ENCODE data around the gene COPS7A. TPM values are rescaled to one million over a fixed set of nuclear protein-coding genes. Genes with fewer than 3 reads are reported as not detected.

Gene COPS7A
- total RNA-seq, 1 donor from 2014 or later = 59.3 TPM

Other genes starting within 250 kb of the COPS7A start
- gene MRPL51, start 230.8 kb upstream of the COPS7A start, total RNA-seq = 169 to 201 TPM (median 170 TPM) in 3 replicates
- 23.0 to 27.7 TPM (median 25.0 TPM) in 3 replicates for gene NCAPD2, start 229.9 kb upstream of the COPS7A start, total RNA-seq
- 2,133 to 3,148 TPM (median 3,067 TPM) in 3 replicates for gene GAPDH, start 189.5 kb upstream of the COPS7A start, total RNA-seq
- 29.0 to 29.5 TPM (median 29.2 TPM) in 3 replicates for gene IFFO1, start 168.0 kb upstream of the COPS7A start, total RNA-seq
- 27.1 to 39.3 TPM (median 32.5 TPM) in 3 replicates for gene NOP2, start 155.8 kb upstream of the COPS7A start, total RNA-seq
- gene CHD4, start 116.7 kb upstream of the COPS7A start, total RNA-seq = 227 to 242 TPM (median 231 TPM) in 3 replicates
- 0.41 to 0.57 TPM (median 0.48 TPM) in 3 replicates for gene LPAR5, start 88.1 kb upstream of the COPS7A start, total RNA-seq
- 0.37 to 0.74 TPM (median 0.41 TPM) in 3 replicates for gene ACRBP, start 76.6 kb upstream of the COPS7A start, total RNA-seq
- 32.9 to 38.5 TPM (median 37.5 TPM) in 3 replicates for gene ING4, start 60.9 kb upstream of the COPS7A start, total RNA-seq
- gene ZNF384, start 34.7 kb upstream of the COPS7A start, total RNA-seq = 50.7 to 56.2 TPM (median 55.1 TPM) in 3 replicates
- gene PIANP, start 23.2 kb upstream of the COPS7A start, total RNA-seq = 3.2 to 9.3 TPM (median 4.4 TPM) in 3 replicates
- 161 to 172 TPM (median 163 TPM) in 3 replicates for gene MLF2, start 29.1 kb downstream of the COPS7A start, total RNA-seq
- 413 to 493 TPM (median 463 TPM) in 3 replicates for gene PTMS, start 42.3 kb downstream of the COPS7A start, total RNA-seq
- 0.56 to 1.7 TPM (median 1.0 TPM) in 3 replicates for gene LAG3, start 48.5 kb downstream of the COPS7A start, total RNA-seq
- gene CD4, start 65.5 kb downstream of the COPS7A start, total RNA-seq = 0.70 to 1.2 TPM (median 0.72 TPM) in 3 replicates
- 3.2 to 4.6 TPM (median 4.2 TPM) in 3 replicates for gene GPR162, start 97.8 kb downstream of the COPS7A start, total RNA-seq
- gene P3H3, start 104.4 kb downstream of the COPS7A start, total RNA-seq = 109 to 116 TPM (median 114 TPM) in 3 replicates
- 10.2 to 11.5 TPM (median 10.9 TPM) in 3 replicates for gene GNB3, start 116.9 kb downstream of the COPS7A start, total RNA-seq
- 4.1 to 7.5 TPM (median 5.6 TPM) in 3 replicates for gene CDCA3, start 127.2 kb downstream of the COPS7A start, total RNA-seq
- 103 to 147 TPM (median 106 TPM) in 3 replicates for gene USP5, start 128.1 kb downstream of the COPS7A start, total RNA-seq
- gene TPI1, start 143.5 kb downstream of the COPS7A start, total RNA-seq = 430 to 562 TPM (median 551 TPM) in 3 replicates
- gene SPSB2, start 149.3 kb downstream of the COPS7A start, total RNA-seq = 7.6 to 11.8 TPM (median 7.9 TPM) in 3 replicates
- gene LRRC23, start 180.8 kb downstream of the COPS7A start, total RNA-seq = 6.3 to 9.3 TPM (median 7.6 TPM) in 3 replicates
- 22.2 to 60.8 TPM (median 58.6 TPM) in 3 replicates for gene ENO2, start 190.5 kb downstream of the COPS7A start, total RNA-seq
- 103 to 110 TPM (median 106 TPM) in 3 replicates for gene ATN1, start 203.9 kb downstream of the COPS7A start, total RNA-seq
- gene RNU7-1, start 219.8 kb downstream of the COPS7A start, total RNA-seq = not detected in 3 replicates
- 230 to 244 TPM (median 233 TPM) in 3 replicates for gene C12orf57, start 220.0 kb downstream of the COPS7A start, total RNA-seq
- 0.51 to 0.65 TPM in 2 of 3 replicates, not detected in the other for gene PTPN6, start 227.3 kb downstream of the COPS7A start, total RNA-seq
- gene PHB2, start 246.6 kb downstream of the COPS7A start, total RNA-seq = 129 to 135 TPM (median 129 TPM) in 3 replicates
- 25.0 to 35.1 TPM (median 26.5 TPM) in 3 replicates for gene EMG1, start 246.9 kb downstream of the COPS7A start, total RNA-seq

All from chondrocyte (in vitro differentiated cells).